ENCODE measurements around the gene KLHL12. TPM values are rescaled to one million over a fixed set of nuclear protein-coding genes. Genes with fewer than 3 reads are reported as not detected.

KLHL12 gene
- total and polyA plus RNA-seq, 7 donors, result 7.4 to 27.4 (median 16.5) TPM

- H3K4me3 ChIP-seq, result no peak overlapping the region
- H3K27ac ChIP-seq, result no peak overlapping the region
- peaks cover 0 to 34% of the 10 kb centered on the region in 2 donors for H3K36me3 ChIP-seq (ENCODE audit: insufficient read depth in 1 of 2, low read depth in 1 of 2)
- no peaks in the 10 kb centered on the region for H3K4me1 ChIP-seq
- no peak for TF ChIP-seq CTCF (IDR thresholded peaks at IDR 0.05)
- DNase-seq (no peak), ATAC-seq (no peak)
- H3K9me3 ChIP-seq, result no peaks in the 10 kb centered on the region
- intact Hi-C loops (cut with DNase I), result no loop called here
- H3K27me3 ChIP-seq (ENCODE audit: insufficient read depth in 3 of 3, low read length in 2 of 3), result no peaks in the 10 kb centered on the region
Measured at GRCh38 chr1:202880062-202880461, 47.0 kb downstream of the KLHL12 start.

- no peak for TF ChIP-seq CTCF (IDR thresholded peaks at IDR 0.05)
- Histone ChIP-seq H3K27me3 (ENCODE audit: insufficient read depth in 3 of 3, low read length in 2 of 3) (no peaks in the 10 kb centered on the region), H3K36me3 (ENCODE audit: insufficient read depth in 1 of 2, low read depth in 1 of 2) (peaks cover 0 to 34% of the 10 kb centered on the region in 2 donors), H3K4me3 (no peak overlapping the region), H3K4me1 (no peaks in the 10 kb centered on the region), H3K9me3 (no peaks in the 10 kb centered on the region), H3K27ac (no peak overlapping the region)
- WGBS, 3 donors, result 90 to 100% (median 98%) methylated on average over 1 of the region's 1 CpG
- no peak for ATAC-seq
- intact Hi-C loops (cut with DNase I), result no loop called here
- no peak for DNase-seq
Measured at GRCh38 chr1:202879128-202879527, 47.9 kb downstream of the KLHL12 start.

GRCh38 chr1:202873026-202873425 lies 54.0 kb downstream of the KLHL12 start:
- H3K27ac ChIP-seq, result no peak overlapping the region
- H3K9me3 ChIP-seq, result no peaks in the 10 kb centered on the region
- no peaks in the 10 kb centered on the region for H3K4me1 ChIP-seq
- WGBS, 3 donors, result 86 to 91% (median 90%) methylated on average over 4 of the region's 4 CpGs
- no peak for ATAC-seq
- H3K36me3 ChIP-seq (ENCODE audit: insufficient read depth in 1 of 2, low read depth in 1 of 2), result no peaks in the 10 kb centered on the region
- no peak for TF ChIP-seq CTCF (IDR thresholded peaks at IDR 0.05)
- peaks cover 0 to 5% (median 0%) of the 10 kb centered on the region in 3 donors for H3K27me3 ChIP-seq (ENCODE audit: insufficient read depth in 3 of 3, low read length in 2 of 3)
- DNase-seq, result no peak
- intact Hi-C loops (cut with DNase I), result no loop called here
- no peak overlapping the region for H3K4me3 ChIP-seq

- Histone ChIP-seq H3K9me3 (no peaks in the 10 kb centered on the region), H3K36me3 (ENCODE audit: insufficient read depth in 1 of 2, low read depth in 1 of 2) (no peaks in the 10 kb centered on the region), H3K4me1 (no peaks in the 10 kb centered on the region), H3K27ac (no peak overlapping the region), H3K4me3 (no peak overlapping the region), H3K27me3 (ENCODE audit: insufficient read depth in 3 of 3, low read length in 2 of 3) (peaks cover 0 to 5% (median 0%) of the 10 kb centered on the region in 3 donors)
- DNase-seq (no peak), ATAC-seq (no peak)
- 80 to 86% (median 84%) methylated on average over 4 of the region's 4 CpGs for WGBS, 3 donors
- no peak for TF ChIP-seq CTCF (IDR thresholded peaks at IDR 0.05)
- intact Hi-C loops (cut with DNase I), result no loop called here
Measured at GRCh38 chr1:202871367-202871766, 55.7 kb downstream of the KLHL12 start.
